ENCODE measurements around the gene EMC1.

Gene EMC1

DNA sequence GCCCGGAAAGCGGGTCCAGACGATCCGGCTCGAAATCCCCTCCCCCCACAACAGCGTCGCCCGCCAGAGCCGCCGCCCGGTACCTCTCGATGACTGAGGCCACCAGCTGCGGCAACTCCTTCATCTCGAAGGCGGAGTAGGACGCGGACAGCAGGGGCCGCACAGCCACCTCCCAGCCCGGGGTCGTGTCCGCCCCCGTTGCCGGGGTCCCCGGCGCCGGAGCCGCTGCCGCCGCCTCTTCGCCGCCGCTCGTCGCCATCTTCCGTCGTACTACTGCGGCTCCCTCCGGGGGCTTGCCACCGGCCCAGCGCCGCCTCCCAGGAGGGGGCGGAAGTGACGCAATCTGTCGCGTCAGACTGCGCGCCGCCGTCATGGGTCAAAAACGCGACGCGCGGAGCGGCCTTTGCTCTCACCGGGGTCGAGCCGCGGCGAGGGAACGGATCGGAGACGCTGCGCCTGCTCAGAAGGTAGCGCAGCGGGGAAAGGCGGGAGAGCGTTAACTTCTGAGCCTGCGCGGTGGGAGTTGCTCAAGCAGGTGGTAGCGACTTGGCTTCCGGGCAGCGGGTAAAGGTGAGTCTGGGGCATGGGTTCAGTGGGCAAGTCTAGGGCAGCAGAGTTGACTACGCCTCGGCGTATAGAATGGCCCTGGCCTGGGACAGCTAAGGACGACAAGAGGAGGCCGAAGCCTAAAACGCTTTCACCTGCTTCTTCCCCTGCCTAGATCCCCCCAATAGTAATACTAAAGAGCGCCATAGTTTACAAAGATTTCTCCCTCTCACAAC is 41.1 kb downstream of the EMC1 start, which contains the start of gene UBR4 (continued):
- TF ChIP-seq GLI2 (tag by site-specific recombination; IDR thresholded peaks at IDR 0.05; ENCODE audit: borderline replicate concordance, low read depth) (no peak), YY2 (tag by site-specific recombination; IDR thresholded peaks at IDR 0.05) (peak; percentile 83), GLIS2 (tag by site-specific recombination; IDR thresholded peaks at IDR 0.05) (peak; percentile 94), ZNF311 (tag by site-specific recombination; IDR thresholded peaks at IDR 0.05; ENCODE audit: borderline replicate concordance) (no peak), YY1 (tag by site-specific recombination; IDR thresholded peaks at IDR 0.05) (peak; percentile 90), ZNF677 (tag by site-specific recombination; IDR thresholded peaks at IDR 0.05) (no peak), SP2 (tag by site-specific recombination; IDR thresholded peaks at IDR 0.05) (peak; percentile 91), ZNF138 (tag by site-specific recombination; IDR thresholded peaks at IDR 0.05; ENCODE audit: borderline replicate concordance) (no peak), ZNF211 (tag by site-specific recombination; IDR thresholded peaks at IDR 0.05; ENCODE audit: low read depth) (no peak), SP3 (tag by site-specific recombination; IDR thresholded peaks at IDR 0.05) (peak; percentile 74), SP7 (tag by site-specific recombination; IDR thresholded peaks at IDR 0.05) (peak; percentile 79), ZBTB7A (tag by site-specific recombination; IDR thresholded peaks at IDR 0.05; ENCODE audit: low read depth) (no peak; the same call in none of the 2 replicates), ZNF404 (tag by site-specific recombination; IDR thresholded peaks at IDR 0.05) (no peak), ZNF707 (tag by site-specific recombination; IDR thresholded peaks at IDR 0.05) (no peak), ZNF324 (tag by site-specific recombination; IDR thresholded peaks at IDR 0.05) (peak; percentile 80), ZNF140 (tag by site-specific recombination; IDR thresholded peaks at IDR 0.05) (no peak)
- TF ChIP-seq, protein P1, sequence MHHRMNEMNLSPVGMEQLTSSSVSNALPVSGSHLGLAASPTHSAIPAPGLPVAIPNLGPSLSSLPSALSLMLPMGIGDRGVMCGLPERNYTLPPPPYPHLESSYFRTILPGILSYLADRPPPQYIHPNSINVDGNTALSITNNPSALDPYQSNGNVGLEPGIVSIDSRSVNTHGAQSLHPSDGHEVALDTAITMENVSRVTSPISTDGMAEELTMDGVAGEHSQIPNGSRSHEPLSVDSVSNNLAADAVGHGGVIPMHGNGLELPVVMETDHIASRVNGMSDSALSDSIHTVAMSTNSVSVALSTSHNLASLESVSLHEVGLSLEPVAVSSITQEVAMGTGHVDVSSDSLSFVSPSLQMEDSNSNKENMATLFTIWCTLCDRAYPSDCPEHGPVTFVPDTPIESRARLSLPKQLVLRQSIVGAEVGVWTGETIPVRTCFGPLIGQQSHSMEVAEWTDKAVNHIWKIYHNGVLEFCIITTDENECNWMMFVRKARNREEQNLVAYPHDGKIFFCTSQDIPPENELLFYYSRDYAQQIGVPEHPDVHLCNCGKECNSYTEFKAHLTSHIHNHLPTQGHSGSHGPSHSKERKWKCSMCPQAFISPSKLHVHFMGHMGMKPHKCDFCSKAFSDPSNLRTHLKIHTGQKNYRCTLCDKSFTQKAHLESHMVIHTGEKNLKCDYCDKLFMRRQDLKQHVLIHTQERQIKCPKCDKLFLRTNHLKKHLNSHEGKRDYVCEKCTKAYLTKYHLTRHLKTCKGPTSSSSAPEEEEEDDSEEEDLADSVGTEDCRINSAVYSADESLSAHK (tag by site-specific recombination; IDR thresholded peaks at IDR 0.05): peak; percentile 11; the same call in 1 of the 2 replicates
- TF ChIP-seq, protein P2, sequence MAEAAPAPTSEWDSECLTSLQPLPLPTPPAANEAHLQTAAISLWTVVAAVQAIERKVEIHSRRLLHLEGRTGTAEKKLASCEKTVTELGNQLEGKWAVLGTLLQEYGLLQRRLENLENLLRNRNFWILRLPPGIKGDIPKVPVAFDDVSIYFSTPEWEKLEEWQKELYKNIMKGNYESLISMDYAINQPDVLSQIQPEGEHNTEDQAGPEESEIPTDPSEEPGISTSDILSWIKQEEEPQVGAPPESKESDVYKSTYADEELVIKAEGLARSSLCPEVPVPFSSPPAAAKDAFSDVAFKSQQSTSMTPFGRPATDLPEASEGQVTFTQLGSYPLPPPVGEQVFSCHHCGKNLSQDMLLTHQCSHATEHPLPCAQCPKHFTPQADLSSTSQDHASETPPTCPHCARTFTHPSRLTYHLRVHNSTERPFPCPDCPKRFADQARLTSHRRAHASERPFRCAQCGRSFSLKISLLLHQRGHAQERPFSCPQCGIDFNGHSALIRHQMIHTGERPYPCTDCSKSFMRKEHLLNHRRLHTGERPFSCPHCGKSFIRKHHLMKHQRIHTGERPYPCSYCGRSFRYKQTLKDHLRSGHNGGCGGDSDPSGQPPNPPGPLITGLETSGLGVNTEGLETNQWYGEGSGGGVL (tag by site-specific recombination; IDR thresholded peaks at IDR 0.05): peak; percentile 43; the same call in 1 of the 2 replicates
- TF ChIP-seq, protein P3, sequence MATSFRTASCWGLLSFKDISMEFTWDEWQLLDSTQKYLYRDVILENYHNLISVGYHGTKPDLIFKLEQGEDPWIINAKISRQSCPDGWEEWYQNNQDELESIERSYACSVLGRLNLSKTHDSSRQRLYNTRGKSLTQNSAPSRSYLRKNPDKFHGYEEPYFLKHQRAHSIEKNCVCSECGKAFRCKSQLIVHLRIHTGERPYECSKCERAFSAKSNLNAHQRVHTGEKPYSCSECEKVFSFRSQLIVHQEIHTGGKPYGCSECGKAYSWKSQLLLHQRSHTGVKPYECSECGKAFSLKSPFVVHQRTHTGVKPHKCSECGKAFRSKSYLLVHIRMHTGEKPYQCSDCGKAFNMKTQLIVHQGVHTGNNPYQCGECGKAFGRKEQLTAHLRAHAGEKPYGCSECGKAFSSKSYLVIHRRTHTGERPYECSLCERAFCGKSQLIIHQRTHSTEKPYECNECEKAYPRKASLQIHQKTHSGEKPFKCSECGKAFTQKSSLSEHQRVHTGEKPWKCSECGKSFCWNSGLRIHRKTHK (tag by site-specific recombination; IDR thresholded peaks at IDR 0.05): no peak
- TF ChIP-seq, protein P4, sequence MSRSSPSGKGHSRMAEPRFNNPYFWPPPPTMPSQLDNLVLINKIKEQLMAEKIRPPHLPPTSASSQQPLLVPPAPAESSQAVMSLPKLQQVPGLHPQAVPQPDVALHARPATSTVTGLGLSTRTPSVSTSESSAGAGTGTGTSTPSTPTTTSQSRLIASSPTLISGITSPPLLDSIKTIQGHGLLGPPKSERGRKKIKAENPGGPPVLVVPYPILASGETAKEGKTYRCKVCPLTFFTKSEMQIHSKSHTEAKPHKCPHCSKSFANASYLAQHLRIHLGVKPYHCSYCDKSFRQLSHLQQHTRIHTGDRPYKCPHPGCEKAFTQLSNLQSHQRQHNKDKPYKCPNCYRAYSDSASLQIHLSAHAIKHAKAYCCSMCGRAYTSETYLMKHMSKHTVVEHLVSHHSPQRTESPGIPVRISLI (tag by site-specific recombination; IDR thresholded peaks at IDR 0.05): no peak
- TF ChIP-seq, protein P5, sequence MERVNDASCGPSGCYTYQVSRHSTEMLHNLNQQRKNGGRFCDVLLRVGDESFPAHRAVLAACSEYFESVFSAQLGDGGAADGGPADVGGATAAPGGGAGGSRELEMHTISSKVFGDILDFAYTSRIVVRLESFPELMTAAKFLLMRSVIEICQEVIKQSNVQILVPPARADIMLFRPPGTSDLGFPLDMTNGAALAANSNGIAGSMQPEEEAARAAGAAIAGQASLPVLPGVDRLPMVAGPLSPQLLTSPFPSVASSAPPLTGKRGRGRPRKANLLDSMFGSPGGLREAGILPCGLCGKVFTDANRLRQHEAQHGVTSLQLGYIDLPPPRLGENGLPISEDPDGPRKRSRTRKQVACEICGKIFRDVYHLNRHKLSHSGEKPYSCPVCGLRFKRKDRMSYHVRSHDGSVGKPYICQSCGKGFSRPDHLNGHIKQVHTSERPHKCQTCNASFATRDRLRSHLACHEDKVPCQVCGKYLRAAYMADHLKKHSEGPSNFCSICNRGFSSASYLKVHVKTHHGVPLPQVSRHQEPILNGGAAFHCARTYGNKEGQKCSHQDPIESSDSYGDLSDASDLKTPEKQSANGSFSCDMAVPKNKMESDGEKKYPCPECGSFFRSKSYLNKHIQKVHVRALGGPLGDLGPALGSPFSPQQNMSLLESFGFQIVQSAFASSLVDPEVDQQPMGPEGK (tag by site-specific recombination; IDR thresholded peaks at IDR 0.05): peak; percentile 96
- TF ChIP-seq, protein P6, sequence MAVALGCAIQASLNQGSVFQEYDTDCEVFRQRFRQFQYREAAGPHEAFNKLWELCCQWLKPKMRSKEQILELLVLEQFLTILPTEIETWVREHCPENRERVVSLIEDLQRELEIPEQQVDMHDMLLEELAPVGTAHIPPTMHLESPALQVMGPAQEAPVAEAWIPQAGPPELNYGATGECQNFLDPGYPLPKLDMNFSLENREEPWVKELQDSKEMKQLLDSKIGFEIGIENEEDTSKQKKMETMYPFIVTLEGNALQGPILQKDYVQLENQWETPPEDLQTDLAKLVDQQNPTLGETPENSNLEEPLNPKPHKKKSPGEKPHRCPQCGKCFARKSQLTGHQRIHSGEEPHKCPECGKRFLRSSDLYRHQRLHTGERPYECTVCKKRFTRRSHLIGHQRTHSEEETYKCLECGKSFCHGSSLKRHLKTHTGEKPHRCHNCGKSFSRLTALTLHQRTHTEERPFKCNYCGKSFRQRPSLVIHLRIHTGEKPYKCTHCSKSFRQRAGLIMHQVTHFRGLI (tag by site-specific recombination; IDR thresholded peaks at IDR 0.05): no peak
- TF ChIP-seq, protein P7, sequence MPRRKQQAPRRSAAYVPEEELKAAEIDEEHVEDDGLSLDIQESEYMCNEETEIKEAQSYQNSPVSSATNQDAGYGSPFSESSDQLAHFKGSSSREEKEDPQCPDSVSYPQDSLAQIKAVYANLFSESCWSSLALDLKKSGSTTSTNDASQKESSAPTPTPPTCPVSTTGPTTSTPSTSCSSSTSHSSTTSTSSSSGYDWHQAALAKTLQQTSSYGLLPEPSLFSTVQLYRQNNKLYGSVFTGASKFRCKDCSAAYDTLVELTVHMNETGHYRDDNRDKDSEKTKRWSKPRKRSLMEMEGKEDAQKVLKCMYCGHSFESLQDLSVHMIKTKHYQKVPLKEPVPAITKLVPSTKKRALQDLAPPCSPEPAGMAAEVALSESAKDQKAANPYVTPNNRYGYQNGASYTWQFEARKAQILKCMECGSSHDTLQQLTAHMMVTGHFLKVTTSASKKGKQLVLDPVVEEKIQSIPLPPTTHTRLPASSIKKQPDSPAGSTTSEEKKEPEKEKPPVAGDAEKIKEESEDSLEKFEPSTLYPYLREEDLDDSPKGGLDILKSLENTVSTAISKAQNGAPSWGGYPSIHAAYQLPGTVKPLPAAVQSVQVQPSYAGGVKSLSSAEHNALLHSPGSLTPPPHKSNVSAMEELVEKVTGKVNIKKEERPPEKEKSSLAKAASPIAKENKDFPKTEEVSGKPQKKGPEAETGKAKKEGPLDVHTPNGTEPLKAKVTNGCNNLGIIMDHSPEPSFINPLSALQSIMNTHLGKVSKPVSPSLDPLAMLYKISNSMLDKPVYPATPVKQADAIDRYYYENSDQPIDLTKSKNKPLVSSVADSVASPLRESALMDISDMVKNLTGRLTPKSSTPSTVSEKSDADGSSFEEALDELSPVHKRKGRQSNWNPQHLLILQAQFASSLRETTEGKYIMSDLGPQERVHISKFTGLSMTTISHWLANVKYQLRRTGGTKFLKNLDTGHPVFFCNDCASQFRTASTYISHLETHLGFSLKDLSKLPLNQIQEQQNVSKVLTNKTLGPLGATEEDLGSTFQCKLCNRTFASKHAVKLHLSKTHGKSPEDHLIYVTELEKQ (tag by site-specific recombination; IDR thresholded peaks at IDR 0.05; ENCODE audit: borderline replicate concordance): peak; percentile 89
- TF ChIP-seq, protein P8, sequence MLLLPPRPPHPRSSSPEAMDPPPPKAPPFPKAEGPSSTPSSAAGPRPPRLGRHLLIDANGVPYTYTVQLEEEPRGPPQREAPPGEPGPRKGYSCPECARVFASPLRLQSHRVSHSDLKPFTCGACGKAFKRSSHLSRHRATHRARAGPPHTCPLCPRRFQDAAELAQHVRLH (tag by site-specific recombination; IDR thresholded peaks at IDR 0.05): no peak; the same call in 1 of the 2 replicates

Measured in HEK293 (cell line).